ENCODE measurements around the gene NCKAP5. TPM values are rescaled to one million over a fixed set of nuclear protein-coding genes. Genes with fewer than 3 reads are reported as not detected.

NCKAP5 gene
- total and polyA plus RNA-seq, 4 donors, result 0.57 to 2.8 (median 2.4) TPM

DNA sequence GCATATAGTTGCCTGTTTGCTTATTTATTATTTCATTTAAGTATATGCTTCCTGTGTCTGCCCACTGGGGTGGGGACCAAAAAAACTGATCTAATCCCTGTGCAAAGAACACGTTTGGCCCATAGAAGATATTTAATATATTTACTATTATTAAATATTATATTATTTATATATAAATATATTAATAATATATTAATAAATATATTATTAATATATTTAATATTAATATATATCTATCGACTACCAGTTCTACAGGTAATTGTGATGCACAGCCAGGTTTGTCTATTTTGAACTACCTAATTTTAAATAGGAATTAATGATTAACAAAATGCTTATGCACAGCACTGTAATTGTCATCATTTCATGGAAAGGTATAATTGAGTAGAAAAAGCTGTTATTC, 609.4 kb downstream of the NCKAP5 start:
- Histone ChIP-seq H3K36me3 (ENCODE audit: control insufficient read depth in 4 of 4, insufficient read depth in 3 of 4, low read depth in 1 of 4, low read length in 3 of 4) (peaks cover 0 to 4% (median under 1%) of the 10 kb centered on the region in 4 donors), H3K4me3 (ENCODE audit: low read depth in 1 of 3, low read length in 3 of 3) (no peak overlapping the region), H3K9me3 (ENCODE audit: control insufficient read depth in 4 of 4, low read length in 3 of 4) (no peaks in the 10 kb centered on the region), H3K27ac (ENCODE audit: low read depth in 1 of 2, low read length in 2 of 2) (no peak overlapping the region), H3K4me1 (ENCODE audit: control insufficient read depth in 4 of 4, insufficient read depth in 4 of 4, low read length in 3 of 4) (no peaks in the 10 kb centered on the region), H3K27me3 (ENCODE audit: control insufficient read depth in 4 of 4, insufficient read depth in 4 of 4, low read length in 3 of 4) (no peaks in the 10 kb centered on the region), H3K9ac (ENCODE audit: low read depth in 1 of 2, low read length in 2 of 2) (no peak overlapping the region)
- 89% methylated on average over 2 of the region's 2 CpGs for WGBS
- no peak for TF ChIP-seq HNF4G (IDR thresholded peaks at IDR 0.05)
- TF ChIP-seq, protein P1, sequence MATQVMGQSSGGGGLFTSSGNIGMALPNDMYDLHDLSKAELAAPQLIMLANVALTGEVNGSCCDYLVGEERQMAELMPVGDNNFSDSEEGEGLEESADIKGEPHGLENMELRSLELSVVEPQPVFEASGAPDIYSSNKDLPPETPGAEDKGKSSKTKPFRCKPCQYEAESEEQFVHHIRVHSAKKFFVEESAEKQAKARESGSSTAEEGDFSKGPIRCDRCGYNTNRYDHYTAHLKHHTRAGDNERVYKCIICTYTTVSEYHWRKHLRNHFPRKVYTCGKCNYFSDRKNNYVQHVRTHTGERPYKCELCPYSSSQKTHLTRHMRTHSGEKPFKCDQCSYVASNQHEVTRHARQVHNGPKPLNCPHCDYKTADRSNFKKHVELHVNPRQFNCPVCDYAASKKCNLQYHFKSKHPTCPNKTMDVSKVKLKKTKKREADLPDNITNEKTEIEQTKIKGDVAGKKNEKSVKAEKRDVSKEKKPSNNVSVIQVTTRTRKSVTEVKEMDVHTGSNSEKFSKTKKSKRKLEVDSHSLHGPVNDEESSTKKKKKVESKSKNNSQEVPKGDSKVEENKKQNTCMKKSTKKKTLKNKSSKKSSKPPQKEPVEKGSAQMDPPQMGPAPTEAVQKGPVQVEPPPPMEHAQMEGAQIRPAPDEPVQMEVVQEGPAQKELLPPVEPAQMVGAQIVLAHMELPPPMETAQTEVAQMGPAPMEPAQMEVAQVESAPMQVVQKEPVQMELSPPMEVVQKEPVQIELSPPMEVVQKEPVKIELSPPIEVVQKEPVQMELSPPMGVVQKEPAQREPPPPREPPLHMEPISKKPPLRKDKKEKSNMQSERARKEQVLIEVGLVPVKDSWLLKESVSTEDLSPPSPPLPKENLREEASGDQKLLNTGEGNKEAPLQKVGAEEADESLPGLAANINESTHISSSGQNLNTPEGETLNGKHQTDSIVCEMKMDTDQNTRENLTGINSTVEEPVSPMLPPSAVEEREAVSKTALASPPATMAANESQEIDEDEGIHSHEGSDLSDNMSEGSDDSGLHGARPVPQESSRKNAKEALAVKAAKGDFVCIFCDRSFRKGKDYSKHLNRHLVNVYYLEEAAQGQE (IDR thresholded peaks at IDR 0.05), result no peak
- TF ChIP-seq, protein P2, sequence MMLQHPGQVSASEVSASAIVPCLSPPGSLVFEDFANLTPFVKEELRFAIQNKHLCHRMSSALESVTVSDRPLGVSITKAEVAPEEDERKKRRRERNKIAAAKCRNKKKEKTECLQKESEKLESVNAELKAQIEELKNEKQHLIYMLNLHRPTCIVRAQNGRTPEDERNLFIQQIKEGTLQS (IDR thresholded peaks at IDR 0.05), result no peak
- no peak for TF ChIP-seq EGR1 (IDR thresholded peaks at IDR 0.05; ENCODE audit: low read depth in 2 of 2)
- TF ChIP-seq, protein P3, sequence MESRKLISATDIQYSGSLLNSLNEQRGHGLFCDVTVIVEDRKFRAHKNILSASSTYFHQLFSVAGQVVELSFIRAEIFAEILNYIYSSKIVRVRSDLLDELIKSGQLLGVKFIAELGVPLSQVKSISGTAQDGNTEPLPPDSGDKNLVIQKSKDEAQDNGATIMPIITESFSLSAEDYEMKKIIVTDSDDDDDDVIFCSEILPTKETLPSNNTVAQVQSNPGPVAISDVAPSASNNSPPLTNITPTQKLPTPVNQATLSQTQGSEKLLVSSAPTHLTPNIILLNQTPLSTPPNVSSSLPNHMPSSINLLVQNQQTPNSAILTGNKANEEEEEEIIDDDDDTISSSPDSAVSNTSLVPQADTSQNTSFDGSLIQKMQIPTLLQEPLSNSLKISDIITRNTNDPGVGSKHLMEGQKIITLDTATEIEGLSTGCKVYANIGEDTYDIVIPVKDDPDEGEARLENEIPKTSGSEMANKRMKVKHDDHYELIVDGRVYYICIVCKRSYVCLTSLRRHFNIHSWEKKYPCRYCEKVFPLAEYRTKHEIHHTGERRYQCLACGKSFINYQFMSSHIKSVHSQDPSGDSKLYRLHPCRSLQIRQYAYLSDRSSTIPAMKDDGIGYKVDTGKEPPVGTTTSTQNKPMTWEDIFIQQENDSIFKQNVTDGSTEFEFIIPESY (IDR thresholded peaks at IDR 0.05), result no peak
- no peak for TF ChIP-seq GABPA (IDR thresholded peaks at IDR 0.05 in 1 of 2, conservative IDR thresholded peaks at IDR 0.05 in 1 of 2)
- no peak for TF ChIP-seq NR2F2 (IDR thresholded peaks at IDR 0.05)
- no peak for TF ChIP-seq YY1 (IDR thresholded peaks at IDR 0.05)
- TF ChIP-seq TAF1 (conservative IDR thresholded peaks at IDR 0.05), result no peak
- no peak for TF ChIP-seq SP1 (IDR thresholded peaks at IDR 0.05)
- TF ChIP-seq FOXA2 (IDR thresholded peaks at IDR 0.05), result no peak
- TF ChIP-seq JUND (IDR thresholded peaks at IDR 0.05), result no peak
- TF ChIP-seq RAD21 (IDR thresholded peaks at IDR 0.05), result no peak
- TF ChIP-seq HNF4A (conservative IDR thresholded peaks at IDR 0.05), result no peak
- TF ChIP-seq RXRA (IDR thresholded peaks at IDR 0.05), result no peak
- no peak for DNase-seq (ENCODE audit: low spot score)

DNA sequence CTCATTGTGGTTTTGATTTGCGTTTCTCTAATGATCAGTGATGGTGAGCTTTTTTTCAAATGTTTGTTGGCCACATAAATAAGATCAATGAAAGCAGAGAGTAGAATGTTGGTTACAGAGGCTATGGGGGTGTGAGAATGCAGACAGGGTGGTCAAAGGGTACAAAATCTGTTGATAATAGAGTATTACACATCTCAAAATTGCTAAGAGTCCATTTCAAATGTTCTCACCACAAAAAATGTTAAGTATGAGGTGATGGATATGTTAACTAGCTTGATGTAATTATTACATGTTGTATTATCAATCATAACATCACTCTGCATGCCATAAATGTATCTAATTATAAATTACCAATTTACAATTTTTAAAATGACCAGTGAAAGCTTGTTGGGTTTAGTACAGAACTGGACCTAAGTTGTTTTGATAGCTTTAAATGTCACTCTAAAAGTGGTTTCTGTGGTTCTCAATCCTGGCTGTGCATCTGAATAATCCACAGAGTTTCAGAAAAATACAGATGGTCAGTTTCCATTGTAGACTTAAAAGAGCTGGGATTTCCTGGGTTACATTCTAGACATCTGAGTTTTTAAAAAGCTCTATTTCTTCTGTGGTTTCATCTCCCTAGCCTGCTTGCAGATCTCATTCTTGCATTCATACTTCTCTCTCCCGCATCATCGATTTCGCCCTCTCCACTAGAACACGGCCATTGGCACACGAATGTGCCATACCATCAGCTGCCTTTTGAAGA, 612.2 kb downstream of the NCKAP5 start:
- Histone ChIP-seq H3K4me1 (ENCODE audit: control insufficient read depth in 4 of 4, insufficient read depth in 4 of 4, low read length in 3 of 4) (no peaks in the 10 kb centered on the region), H3K9ac (ENCODE audit: low read depth in 1 of 2, low read length in 2 of 2) (no peak overlapping the region), H3K27me3 (ENCODE audit: control insufficient read depth in 4 of 4, insufficient read depth in 4 of 4, low read length in 3 of 4) (no peaks in the 10 kb centered on the region), H3K9me3 (ENCODE audit: control insufficient read depth in 4 of 4, low read length in 3 of 4) (no peaks in the 10 kb centered on the region), H3K36me3 (ENCODE audit: control insufficient read depth in 4 of 4, insufficient read depth in 3 of 4, low read depth in 1 of 4, low read length in 3 of 4) (no peaks in the 10 kb centered on the region), H3K27ac (ENCODE audit: low read depth in 1 of 2, low read length in 2 of 2) (no peak overlapping the region), H3K4me3 (ENCODE audit: low read depth in 1 of 3, low read length in 3 of 3) (no peak overlapping the region)
- WGBS, result 97% methylated on average over 6 of the region's 6 CpGs
- no peak for DNase-seq (ENCODE audit: low spot score)
- TF ChIP-seq YY1 (IDR thresholded peaks at IDR 0.05) (no peak), HNF4A (conservative IDR thresholded peaks at IDR 0.05) (no peak), TAF1 (conservative IDR thresholded peaks at IDR 0.05) (no peak), RAD21 (IDR thresholded peaks at IDR 0.05) (no peak)
- TF ChIP-seq, protein P1 (IDR thresholded peaks at IDR 0.05), result no peak
- TF ChIP-seq, protein P4, sequence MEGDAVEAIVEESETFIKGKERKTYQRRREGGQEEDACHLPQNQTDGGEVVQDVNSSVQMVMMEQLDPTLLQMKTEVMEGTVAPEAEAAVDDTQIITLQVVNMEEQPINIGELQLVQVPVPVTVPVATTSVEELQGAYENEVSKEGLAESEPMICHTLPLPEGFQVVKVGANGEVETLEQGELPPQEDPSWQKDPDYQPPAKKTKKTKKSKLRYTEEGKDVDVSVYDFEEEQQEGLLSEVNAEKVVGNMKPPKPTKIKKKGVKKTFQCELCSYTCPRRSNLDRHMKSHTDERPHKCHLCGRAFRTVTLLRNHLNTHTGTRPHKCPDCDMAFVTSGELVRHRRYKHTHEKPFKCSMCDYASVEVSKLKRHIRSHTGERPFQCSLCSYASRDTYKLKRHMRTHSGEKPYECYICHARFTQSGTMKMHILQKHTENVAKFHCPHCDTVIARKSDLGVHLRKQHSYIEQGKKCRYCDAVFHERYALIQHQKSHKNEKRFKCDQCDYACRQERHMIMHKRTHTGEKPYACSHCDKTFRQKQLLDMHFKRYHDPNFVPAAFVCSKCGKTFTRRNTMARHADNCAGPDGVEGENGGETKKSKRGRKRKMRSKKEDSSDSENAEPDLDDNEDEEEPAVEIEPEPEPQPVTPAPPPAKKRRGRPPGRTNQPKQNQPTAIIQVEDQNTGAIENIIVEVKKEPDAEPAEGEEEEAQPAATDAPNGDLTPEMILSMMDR (IDR thresholded peaks at IDR 0.05; ENCODE audit: low read depth, low read length, missing input control), result no peak
